Measurements from ENCODE around the gene LENG8. TPM values are rescaled to one million over a fixed set of nuclear protein-coding genes. Genes with fewer than 3 reads are reported as not detected.

LENG8 gene
- total RNA-seq, result 100 to 1,000 TPM; 239 to 275 TPM

GRCh38 chr19:54448774-54449700 is at the start of gene LENG8:
LENG8 (plus strand) TSS chr19:54449199; CDS start chr19:54451345, 2,146 bp downstream.

GRCh38 chr19:54415208-54415900 is 33.6 kb upstream of the LENG8 start, which contains the start of gene TTYH1:
TTYH1 (plus strand) TSS chr19:54415464; CDS start chr19:54415553, 89 bp downstream.

GRCh38 chr19:54463531-54464043 is 14.6 kb downstream of the LENG8 start, which contains the start of gene LENG9:
LENG9 (minus strand) TSS chr19:54463778; CDS start chr19:54463526, 252 bp downstream.

GRCh38 chr19:54473071-54473891 is 24.3 kb downstream of the LENG8 start, which contains the start of gene CDC42EP5:
CDC42EP5 (minus strand) TSS chr19:54473296; CDS start chr19:54465547, 7,749 bp downstream.

DNA sequence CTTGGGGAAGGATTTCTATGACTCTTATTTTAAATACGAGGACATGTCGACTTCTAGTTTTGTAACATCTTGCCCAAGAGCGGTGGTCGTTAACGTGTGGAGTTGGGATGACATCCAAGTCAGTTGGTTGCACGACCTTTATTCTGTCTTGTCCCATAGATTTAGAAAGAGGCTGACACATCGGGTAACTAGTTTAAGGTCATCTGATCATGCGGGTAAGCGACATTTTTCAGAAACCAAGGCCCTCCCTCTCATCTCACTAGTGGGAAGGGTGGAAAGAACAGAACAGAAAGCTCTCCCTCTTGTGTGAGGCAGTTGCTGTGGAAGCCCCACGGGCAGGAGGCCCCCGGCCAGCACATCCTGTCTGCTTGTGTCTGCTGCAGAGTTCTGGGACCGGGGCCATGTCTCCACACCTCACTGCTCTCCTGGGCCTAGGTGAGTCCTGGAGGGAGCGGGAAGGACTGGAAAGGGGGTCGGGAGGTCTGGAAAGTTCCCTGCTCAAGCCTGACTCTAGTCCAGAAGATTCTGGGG is 53.6 kb downstream of the LENG8 start, which contains the start of gene LAIR2:
Gene LAIR2, plus strand, starts transcription at position 314 of the 531 bp plus-strand sequence. Its CDS starts 88 bp downstream, at position 402.

Other genes starting within 250 kb of the LENG8 start
- 1,000 to 10,000 TPM; 1,383 to 1,428 TPM for gene RPS9, start 248.3 kb upstream of the LENG8 start, total RNA-seq
- gene LILRB3, start 226.2 kb upstream of the LENG8 start, total RNA-seq, result 1 to 10 TPM; 4.8 to 4.9 TPM
- gene LILRA6, start 206.4 kb upstream of the LENG8 start, total RNA-seq, result under 1 TPM; 0.19 to 0.33 TPM
- gene LILRB5, start 191.9 kb upstream of the LENG8 start, total RNA-seq, result not detected
- not detected for gene LILRB2, start 168.1 kb upstream of the LENG8 start, total RNA-seq
- gene LILRA5, start 136.0 kb upstream of the LENG8 start, total RNA-seq, result not detected
- gene LILRA4, start 110.0 kb upstream of the LENG8 start, total RNA-seq, result not detected
- gene LAIR1, start 84.3 kb upstream of the LENG8 start, total RNA-seq, result 100 to 1,000 TPM in 1 of 2 experiments, 10 to 100 TPM in 1; 99.2 to 100 TPM
- gene TTYH1, start 33.7 kb upstream of the LENG8 start, total RNA-seq, result under 1 TPM; 0.58 to 0.91 TPM
- 1 to 10 TPM; 6.3 to 7.4 TPM for gene LENG9, start 14.6 kb downstream of the LENG8 start, total RNA-seq
- not detected for gene CDC42EP5, start 24.1 kb downstream of the LENG8 start, total RNA-seq
- gene LAIR2, start 53.6 kb downstream of the LENG8 start, total RNA-seq, result 1 to 10 TPM; 3.6 to 3.7 TPM
- gene LILRA2, start 124.6 kb downstream of the LENG8 start, total RNA-seq, result under 1 TPM; 0.23 to 0.48 TPM
- gene LILRA1, start 144.4 kb downstream of the LENG8 start, total RNA-seq, result not detected
- under 1 TPM; 0.10 to 0.48 TPM for gene LILRB1, start 181.3 kb downstream of the LENG8 start, total RNA-seq
- gene LILRB4, start 213.8 kb downstream of the LENG8 start, total RNA-seq, result not detected